ENCODE measurements around the gene RELA.
A peak's percentile ranks its signal among the peaks of the same experiment; 100 is the strongest.
"Not testable (repeated sequence)": the region's sequence is repeated elsewhere in the genome, so short reads cannot be mapped to it uniquely, and the experiment has no call there.

The RELA gene

DNA sequence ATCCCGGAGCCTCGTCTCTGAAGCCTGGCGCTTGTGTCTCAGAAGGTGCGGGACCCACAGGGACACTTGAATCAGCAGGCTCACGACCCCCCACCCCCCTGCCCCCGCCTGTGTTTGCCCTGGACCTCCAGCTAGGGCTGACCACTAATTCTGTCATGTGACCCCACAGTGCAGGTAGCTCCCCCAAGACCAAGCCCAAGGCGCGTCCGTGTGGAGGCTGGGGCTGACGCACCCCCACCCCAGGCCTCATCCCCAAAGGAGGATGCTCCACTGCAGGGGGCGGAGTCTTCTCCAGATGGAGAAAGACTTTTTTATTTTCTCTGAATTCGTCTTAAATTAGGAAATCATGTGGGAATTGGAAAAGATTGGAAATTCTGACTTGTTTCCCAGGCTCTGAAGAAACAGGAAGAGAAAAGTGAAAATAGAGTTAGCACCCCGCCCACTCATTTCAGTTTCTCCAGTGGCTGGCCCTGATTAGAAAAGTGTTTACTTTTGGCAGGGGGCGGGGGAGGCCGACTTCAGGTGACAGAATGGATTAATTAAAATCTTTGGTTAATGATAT is 1.0 kb upstream of the RELA start:
- peak; percentile 51 for DNase-seq

DNA sequence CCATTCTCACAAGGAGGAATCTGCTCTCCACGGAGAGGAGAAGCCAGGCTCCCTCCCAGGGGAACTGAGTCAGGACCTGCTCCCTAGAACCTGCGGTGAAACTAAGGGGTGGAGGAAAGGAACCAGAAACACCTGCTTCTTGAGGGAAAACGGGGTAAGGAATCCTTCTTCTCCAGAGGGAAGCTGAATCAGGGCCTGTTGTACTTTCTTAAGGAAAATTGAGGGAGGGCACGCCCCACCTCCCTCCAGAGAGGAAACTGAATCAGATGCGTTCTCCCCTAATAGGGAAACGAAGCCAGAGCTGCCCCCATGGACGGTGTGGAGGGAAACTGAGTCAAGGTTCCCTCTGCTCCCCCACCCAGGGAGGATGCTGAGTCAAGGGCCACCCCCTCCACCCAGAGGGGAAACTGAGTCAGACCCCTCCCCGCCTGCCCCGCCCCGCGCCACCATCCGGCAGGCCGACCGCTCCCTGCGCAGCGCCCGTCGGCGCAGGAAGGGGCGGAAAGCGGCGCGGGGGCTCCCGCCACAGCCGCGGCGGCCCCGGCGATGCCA is 393 bp downstream of the RELA start:
- no peak for DNase-seq

DNA sequence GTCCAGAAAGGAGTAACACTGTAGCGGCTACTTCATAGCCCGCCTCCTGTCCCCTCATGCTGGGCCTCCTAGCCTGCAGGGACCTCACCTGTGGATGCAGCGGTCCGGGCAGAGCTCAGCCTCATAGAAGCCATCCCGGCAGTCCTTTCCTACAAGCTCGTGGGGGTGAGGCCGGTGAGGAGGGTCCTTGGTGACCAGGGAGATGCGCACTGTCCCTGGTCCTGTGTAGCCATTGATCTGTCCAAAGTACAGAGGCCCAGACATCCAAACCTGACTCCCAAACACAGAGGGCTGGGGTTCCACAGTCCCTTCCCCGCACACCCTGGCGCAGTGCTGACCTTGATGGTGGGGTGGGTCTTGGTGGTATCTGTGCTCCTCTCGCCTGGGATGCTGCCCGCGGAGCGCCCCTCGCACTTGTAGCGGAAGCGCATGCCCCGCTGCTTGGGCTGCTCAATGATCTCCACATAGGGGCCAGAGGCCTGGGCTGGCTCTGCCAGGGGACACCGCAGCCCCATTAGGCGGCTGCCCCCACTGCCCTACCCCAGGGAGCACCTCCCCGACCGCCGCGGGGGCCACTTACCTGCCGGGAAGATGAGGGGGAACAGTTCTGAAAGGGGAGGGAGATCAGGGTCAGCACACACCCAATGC is 993 bp downstream of the RELA start:
- no peak for DNase-seq

DNA sequence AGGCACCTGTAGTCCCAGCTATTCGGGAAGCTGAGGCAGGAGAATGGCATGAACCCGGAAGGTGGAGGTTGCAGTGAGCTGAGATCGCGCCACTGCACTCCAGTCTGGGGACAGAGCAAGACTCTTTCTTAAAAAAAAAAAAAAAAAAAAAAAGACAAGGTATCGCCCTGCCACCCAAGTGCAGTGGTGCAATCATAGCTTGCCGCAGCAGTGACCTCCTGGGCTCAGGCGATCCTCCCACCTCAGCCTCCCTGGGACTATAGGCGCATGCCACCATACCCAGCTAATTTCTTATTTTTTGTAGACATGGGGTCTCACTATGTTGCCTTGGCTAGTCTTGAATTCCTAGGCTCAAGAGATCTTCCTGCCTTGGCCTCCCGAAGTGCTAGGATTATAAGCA is 1.8 kb downstream of the RELA start:
- DNase-seq, result not testable (repeated sequence)

DNA sequence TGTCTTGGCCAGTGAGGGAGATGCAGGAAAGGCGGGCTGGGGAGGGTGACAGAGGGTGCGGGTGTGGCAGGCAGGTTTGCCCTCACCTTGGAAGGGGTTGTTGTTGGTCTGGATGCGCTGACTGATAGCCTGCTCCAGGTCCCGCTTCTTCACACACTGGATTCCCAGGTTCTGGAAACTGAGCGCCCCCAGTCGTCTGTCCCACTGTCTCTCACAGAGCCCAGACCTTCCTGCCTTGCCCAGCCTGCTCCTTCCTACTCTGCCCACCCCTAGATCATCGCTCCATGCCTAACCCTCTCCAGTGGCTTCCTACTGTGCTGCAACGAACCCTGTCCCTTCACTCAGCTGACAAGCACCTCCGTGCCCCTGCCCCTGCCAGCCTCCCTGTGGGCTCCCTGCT is 2.7 kb downstream of the RELA start:
- DNase-seq, result no peak

DNA sequence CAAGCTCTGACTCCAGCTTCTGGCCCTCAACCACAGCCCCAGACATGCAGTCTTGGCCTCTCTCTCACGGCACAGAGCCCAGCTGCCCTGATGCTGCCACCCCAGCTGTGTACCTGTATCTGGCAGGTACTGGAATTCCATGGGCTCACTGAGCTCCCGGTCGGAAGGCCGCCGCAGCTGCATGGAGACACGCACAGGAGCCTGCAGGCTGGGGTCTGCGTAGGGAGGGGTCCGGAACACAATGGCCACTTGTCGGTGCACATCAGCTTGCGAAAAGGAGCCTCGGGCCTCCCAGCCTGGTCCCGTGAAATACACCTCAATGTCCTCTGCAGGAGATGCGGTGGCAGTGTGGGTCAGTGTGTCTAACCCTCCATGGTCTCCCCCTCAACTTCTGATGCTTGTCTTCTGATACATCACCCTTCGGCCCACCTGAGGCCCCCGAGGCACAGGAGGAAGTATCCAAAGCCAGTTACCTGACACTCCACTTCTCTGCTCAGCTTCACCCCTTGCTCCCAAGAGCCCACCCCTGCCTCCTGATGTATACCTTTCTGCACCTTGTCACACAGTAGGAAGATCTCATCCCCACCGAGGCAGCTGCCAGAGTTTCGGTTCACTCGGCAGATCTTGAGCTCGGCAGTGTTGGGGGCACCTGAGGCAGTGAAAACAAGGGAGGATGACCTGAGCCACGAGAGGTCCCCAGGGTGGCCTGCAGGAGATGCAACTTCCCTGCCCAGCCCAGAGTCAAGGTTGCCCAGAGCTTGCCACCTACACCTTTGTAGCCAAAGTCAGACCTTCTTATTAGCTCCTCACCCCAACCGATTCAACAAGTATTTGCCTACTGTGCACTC is 4.3 kb downstream of the RELA start:
- no peak for DNase-seq

DNA sequence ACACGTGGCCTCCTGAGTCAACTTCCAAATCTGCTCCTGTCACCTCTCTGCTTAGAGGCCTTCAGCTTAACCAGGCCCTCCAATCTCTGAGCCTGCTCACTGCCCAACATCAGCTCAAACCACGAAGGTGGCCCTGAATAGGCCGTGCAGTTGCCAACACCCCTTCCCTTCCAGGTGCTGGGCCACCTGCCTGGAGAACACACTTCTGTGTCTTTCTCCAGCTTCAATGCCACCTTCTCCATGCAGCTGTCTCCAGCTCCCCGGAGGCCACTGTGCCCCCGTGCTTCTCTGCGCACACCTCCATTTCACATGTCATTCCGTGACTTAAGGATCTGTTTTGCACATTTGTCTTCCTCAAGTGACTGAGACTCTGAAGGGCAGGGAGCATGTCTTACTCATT is 5.3 kb downstream of the RELA start:
- DNase-seq, result no peak

DNA sequence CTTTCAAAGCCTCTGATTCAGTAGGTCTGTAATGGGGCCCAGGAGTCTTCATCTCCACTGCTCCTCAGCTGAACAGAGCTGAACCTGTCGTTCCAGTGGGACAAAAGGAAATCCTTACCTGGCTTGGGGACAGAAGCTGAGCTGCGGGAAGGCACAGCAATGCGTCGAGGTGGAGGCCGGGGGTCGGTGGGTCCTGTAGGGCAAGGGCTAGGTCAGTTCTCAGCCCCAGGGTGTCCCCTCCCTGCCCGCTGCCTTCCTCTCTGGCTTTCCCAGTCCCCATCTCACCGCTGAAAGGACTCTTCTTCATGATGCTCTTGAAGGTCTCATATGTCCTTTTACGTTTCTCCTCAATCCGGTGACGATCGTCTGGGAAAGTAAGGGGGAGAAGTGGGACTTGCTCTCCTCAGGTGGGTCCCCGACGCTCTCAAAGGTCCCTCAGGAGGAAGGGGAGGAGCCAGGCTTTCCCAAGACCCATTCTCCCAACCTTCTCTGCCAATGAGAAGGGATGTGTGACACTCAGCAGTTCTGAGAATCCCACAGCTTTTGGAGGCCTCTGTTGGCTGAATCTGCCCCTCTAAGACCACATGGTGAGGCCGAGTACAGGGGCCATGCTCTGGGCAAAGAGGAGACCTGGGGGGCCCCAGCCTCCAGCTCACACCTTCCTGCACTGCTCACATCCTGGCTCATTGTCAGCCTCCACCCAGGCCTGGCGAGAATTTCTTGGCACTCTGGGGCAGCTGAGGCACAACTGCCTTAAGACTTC is 7.0 kb downstream of the RELA start:
- no peak for DNase-seq

DNA sequence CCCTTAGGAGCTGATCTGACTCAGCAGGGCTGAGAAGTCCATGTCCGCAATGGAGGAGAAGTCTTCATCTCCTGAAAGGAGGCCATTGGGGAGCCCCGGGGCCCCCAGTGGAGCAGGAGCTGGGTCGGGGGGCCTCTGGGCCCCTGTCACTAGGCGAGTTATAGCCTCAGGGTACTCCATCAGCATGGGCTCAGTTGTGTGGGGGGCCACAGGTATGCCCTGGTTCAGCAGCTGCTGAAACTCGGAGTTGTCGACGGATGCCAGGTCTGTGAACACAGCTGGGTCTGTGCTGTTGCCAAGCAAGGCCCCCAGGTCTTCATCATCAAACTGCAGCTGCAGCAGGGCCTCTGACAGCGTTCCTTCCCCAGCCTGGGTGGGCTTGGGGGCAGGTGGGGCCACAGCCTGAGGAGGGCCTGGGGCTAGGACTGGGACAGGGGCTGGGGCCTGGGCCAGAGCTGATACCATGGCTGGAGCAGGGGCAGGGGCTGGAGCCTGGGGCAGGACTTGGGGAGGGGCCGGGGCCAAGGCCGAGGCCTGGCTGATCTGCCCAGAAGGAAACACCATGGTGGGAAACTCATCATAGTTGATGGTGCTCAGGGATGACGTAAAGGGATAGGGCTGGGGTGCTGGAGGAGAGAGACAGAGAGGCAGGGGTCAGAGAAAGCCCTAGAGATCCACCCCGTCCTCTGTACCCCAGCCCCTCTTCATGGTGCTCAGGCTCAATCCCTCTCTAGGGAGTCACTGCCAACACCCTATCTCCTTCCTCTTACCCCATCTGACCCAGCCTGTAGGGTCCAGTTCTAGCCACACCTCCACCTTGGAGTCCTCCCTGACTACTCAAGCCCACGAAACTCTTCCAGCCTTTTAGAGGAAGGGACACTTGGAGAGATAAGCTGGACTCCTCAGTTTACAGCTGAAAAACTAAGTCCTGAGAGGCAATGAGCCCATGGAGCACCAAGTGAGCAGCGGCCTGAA is 8.1 kb downstream of the RELA start:
- DNase-seq, result no peak

DNA sequence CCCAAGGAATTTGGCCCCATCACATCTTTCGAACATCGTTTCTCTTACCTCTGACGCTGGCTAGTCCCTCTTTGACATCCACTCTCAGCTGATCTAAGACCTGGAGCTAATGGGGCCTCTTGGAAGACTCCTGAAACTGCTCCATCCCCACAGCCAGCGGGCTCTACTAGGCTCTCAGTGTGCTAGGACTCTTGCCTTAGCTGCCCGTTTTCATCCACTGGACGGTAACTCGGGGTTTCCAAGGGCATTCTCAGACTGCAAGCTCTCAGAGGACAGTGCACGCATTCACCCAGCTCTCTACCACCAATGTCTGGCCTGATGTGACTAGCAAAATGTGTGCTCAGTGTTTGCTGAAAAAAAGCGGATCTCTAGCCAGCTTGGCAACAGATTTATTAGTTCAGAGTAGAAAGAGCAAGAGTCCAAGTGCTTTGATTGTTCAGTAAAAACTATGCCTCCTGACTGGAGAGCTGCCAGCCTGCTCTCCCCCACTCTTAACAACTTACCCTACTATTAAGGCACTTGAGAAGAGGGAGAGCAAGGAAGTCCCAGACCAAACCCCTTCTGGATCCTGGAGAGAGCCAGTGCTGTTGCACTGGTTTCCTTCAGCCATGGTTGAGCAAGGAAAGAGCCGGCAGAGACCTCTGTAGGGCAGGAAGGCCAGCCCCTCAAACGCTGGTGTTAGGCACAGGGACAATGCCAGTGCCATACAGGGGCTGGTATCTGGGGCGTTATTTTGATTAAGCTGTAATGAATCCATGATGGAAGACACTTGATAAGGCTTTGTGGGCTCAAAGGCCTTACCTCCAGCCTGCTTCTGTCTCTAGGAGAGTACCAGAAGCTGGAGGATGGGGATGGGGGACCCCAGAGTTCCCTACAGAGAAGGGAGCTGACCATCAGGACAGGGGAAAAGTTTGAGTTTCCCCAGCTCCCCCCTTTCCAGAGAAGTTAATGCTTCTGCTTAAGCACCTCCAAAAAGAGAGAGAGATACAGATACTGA is 9.2 kb downstream of the RELA start:
- DNase-seq, result no peak

DNA sequence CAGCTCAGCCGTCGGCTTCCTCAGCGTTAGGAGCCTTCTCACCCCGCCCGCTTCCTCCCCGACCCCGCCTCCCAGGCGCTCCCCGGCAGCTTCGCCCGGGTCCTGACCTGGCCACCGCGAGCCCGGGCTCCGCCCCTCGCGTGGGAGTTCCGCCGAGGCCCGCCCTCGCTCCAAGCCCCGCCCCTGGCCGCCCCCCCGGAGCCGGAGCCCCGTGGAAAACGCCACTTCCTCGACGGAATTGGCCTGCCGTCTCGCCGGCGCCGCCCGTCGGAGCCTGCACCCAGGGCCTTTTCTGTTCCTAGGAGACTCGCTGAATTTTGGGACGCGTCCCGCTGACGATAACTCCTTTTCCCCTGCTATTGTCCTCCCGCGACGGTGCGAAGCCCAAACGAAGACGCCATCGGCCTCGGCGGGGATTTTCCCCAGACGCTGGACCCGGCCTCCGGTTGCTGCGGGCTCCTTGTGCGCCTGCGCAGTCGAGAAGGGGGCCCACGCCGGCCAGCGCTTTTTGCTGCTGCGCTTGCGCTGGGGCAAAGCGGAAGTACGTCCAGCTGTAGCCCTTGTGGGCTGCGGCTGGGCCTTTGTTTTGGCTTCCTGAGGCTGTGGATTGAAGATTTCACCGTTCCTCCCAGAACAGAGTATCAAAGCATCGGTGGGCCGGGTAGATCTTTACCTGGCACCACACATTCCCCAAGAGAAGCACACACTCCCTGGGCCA is 10.0 kb downstream of the RELA start:
- peak; percentile 96 for DNase-seq

DNA sequence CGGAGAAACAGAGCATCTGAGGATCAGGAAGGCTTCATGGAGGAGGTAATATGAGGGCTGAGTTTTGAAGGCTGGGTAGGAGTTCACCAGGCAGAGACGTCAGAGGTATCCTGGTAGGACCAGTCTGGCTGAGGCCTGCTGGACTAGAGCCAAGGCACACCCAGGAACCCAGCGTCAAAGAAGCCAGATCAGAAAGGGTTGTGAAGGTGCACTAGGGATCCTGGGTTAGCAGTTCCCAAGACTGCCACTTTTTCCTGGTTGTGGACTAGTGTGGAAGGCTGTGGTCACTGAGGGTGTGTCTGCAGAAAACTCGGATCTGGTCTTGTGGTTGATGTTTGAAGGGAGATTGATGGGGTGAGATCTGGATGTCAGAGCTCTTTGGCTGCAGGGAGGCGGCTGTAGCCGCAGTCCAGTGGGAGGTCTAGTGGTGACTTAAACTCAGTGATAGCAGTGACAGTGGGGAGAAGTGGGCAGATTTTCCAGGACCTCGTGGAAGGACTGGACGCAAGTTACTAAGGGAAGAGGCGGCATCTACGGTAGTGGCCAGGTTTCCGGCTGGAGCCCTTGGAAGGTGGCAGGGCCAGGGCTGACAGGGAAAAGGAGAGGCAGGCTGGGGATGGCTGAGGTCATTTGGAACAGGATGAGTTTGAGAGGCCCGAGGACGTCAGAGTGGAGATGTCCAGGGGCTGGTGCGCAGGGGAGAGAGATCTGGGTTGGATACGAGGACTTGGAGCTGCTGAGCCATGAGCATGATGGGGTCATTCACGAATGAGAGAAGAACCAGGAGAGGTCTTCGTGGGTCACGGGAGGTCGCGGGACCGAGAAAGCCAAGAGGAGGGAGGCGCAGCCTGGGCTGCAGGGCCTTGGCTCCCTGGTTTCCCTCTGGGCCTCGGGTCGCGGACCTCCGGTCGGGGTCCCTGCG is 10.9 kb downstream of the RELA start:
- no peak for DNase-seq

DNA sequence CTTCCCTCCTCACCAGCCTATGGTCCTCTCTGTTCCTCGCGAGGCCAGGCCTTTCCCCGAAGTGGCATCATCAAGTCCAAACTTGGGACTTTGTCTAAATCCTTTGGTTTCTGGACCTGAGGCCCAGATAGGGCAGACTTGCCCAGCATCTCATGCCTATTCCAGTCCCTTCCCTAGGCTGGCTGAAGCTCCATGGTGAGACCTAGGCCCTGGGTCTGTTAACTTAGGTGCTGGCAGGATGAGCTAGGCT is 11.5 kb downstream of the RELA start:
- DNase-seq, result no peak

DNA sequence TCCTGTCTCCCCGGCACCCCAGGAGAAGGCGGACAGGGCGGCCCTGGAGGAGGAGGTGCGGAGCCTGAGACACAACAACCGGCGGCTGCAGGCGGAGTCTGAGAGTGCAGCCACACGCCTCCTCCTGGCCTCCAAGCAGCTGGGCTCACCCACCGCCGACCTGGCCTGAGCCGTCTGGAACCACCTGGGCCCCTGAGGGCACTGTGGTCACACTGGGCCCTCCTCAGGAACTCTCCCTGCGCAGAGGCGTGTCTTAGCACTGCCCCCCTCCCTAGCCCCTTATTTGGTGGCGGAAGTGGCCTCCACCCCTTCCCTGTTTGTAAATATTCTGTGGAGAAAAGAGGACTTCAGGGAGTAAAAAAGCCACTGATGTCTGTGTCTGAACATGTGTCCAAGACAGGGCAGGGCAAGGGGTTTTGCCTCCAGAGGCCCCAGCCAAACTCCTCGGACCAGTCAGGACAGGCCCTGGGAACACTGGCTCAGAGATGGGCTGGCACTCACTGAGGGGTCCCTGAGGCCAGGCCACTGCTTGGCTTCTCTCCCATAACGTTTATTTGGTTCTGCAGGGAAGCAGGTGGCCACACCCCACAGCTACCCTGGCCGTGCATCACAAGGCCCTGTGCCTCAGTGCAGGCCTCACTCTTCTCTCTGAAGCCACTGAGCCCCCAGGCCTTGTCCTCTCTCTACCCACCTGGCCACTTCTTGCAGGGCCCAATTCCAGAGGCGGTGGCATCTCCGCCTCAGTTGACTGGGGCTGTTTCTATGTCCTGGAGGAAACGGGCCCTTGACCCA is 12.0 kb downstream of the RELA start:
- no peak for DNase-seq

DNA sequence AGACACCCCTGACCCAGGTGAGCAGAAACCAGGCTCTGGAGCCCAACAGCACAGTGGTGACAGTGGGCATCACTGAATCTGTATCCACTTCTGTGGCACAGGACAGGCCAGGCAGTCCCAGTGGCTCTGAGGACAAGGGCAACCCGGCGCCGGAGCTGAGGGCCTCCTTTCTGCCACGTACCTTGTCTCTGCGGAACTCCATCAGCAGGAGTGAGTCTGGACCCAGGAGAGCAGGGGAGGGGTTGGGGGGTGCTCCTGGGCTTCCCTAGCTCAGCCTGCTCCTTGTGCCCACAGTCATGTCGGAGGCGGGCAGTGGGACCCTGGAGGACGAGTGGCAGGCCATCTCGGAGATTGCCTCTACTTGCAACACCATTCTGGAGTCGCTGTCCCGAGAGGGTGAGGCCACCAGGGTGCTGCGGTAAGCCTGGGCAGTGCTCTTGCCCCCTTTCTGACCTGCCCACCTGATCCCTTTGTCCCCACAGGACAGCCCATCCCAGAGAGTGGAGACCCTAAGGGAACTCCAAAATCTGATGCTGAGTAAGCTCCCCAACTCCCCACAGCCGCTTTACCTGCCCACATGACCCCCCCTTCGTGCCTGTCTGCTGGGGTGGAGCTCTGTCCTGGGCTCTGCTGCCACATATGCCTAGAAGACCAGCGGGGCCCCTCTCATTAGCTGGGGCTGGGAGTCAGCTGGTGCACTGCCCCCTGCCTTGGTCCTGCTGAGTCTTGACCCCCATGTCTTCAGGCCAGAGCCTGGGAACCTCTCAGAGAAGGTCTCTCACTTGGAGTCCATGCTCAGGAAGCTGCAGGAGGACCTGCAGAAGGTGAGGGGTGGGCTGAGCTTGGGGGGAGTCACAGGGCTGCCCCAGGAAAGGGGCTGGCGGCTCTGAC is 12.8 kb downstream of the RELA start:
- no peak for DNase-seq

DNA sequence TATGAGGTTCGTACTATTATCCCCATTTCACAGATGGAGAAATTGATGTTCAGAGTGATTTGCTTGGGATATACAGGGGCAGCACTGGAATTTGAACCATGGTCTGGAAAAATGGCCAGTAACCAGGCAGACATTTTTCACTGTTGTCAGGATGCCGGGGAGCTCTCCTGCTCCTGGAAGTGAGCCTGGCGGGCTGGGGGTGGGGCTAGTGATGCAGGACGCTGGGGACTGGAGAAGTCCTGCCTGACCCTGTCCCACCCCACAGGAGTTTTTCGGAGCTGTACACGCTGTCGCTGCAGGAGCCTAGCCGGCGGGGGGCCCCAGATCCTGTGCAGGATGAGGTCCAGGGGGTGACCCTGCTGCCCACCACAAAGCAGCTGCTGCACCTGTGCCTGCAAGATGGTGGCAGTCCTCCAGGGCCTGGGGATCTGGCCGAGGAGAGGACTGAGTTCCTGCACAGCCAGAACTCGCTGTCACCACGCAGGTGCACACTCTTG is 13.7 kb downstream of the RELA start:
- DNase-seq, result no peak

Measured in NK-92 treated with Interleukin-12 subunit alpha and Interleukin-12 subunit beta, amount 100 ng/mL, for 24 hours (cell line).